SU-DHL-6 (cell line): ENCODE results near the gene SUN5.

ENCODE experiments used
- EZH2phosphoT487 ChIP-seq: fragments of 200-600 bp; sonication (generic), shearing (Covaris generic); conservative IDR thresholded peaks from 2 replicates; pipeline ENCODE4 v1.6.1; 2018; ENCODE audit warnings: mild to moderate bottlenecking, antibody characterized with exemption, low read length, moderate library complexity, mixed read lengths
- TF ChIP-seq, protein P1 (sequence below): fragments of 200-600 bp; sonication (generic); IDR thresholded peaks from one replicate; pipeline ENCODE4 v1.5.1; 2017; ENCODE audit warnings: antibody characterized with exemption, mild to moderate bottlenecking, low read length, moderate library complexity; ENCODE audit not compliant: insufficient read depth, poor library complexity, severe bottlenecking

DNA sequence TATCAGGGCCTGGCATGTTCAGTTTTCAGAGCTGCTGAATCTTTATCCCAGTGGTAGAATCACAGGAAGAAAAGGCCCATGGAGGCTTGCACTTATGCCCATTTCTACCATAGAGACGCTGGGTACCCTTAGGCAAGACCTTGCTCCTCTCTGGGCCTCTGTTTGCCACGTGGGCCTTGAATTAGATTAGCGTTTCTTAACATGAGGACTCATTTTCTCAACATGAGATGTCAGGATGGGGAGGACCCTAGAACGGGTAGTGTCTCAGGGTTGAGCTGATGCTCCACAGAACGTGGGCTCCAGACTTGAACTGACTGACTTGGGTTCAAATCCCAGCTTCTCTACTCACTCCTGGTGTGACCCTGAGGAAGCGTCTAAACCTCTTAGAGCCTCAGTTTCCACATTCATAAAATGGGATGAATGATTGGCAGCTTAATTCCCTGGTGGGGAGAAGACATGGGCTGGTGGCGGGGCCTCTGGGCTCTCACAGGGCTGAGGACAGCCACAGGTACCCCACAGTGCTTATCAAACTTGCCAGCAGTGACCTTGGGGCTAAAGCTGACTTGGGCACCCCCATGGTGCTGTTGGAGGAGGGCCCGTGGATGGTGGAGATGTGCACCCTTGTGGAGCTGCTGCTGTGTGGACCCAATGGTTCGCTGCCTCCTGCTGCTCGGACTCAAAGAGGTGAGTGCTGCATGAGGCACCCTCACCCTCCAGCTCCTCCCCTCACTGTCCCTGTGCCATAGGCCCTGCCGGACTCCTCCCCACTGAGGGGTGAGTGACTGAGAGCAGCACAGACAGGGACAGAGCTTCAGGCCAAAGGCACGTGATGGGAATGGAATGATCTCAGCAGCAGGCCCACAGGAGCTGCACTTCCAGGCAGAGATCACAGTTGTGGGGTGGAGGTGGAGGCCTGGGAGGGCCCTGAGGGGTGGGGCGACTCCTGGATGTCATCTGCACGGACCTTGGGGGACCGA, 28.2 kb downstream of the SUN5 start:
- TF ChIP-seq, protein P1, sequence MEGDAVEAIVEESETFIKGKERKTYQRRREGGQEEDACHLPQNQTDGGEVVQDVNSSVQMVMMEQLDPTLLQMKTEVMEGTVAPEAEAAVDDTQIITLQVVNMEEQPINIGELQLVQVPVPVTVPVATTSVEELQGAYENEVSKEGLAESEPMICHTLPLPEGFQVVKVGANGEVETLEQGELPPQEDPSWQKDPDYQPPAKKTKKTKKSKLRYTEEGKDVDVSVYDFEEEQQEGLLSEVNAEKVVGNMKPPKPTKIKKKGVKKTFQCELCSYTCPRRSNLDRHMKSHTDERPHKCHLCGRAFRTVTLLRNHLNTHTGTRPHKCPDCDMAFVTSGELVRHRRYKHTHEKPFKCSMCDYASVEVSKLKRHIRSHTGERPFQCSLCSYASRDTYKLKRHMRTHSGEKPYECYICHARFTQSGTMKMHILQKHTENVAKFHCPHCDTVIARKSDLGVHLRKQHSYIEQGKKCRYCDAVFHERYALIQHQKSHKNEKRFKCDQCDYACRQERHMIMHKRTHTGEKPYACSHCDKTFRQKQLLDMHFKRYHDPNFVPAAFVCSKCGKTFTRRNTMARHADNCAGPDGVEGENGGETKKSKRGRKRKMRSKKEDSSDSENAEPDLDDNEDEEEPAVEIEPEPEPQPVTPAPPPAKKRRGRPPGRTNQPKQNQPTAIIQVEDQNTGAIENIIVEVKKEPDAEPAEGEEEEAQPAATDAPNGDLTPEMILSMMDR, result no peak
- TF ChIP-seq EZH2phosphoT487, result no peak
